OCI-LY3 (cell line): ENCODE measurements around the gene FAM53B.

Experiments used
- H2AFZ ChIP-seq: fragments of 200-600, 300-600 bp; shearing (Covaris generic); 2 replicates; pipeline ENCODE4 v1.6.0; 2014; ENCODE audit warnings: antibody characterized with exemption, low read depth, low read length
- H3K27ac ChIP-seq: fragments of 200-600, 300-600 bp; sonication (generic); 2 replicates; pipeline ENCODE4 v1.5.1; 2014; ENCODE audit warnings: mild to moderate bottlenecking, low read length, moderate library complexity, mixed read lengths
- H3K27me3 ChIP-seq: fragments of 200-600, 300-600 bp; sonication (generic); 2 replicates; pipeline ENCODE4 v1.6.1; 2014; ENCODE audit warnings: low read depth, low read length, mixed read lengths
- H3K36me3 ChIP-seq: fragments of 200-600, 300-600 bp; sonication (generic); replicated peaks from 2 replicates; pipeline ENCODE3; 2014; ENCODE audit warnings: low read depth, low read length, mixed read lengths
- H3K4me1 ChIP-seq: fragments of 300-600, 200-600 bp; sonication (generic); 2 replicates; pipeline ENCODE4 v1.6.1; 2014; ENCODE audit warnings: low read length, mixed read lengths
- H3K4me2 ChIP-seq: fragments of 200-600, 300-600 bp; sonication (generic); 2 replicates; pipeline ENCODE4 v1.6.1; 2014; ENCODE audit warnings: low read length, mixed read lengths
- H3K4me3 ChIP-seq: fragments of 300-600, 200-600 bp; sonication (generic); 2 replicates; pipeline ENCODE4 v1.5.1; 2014; ENCODE audit warnings: antibody characterized with exemption, mild to moderate bottlenecking, low read length, moderate library complexity
- H3K79me2 ChIP-seq: fragments of 300-600, 200-600 bp; shearing (Covaris generic); 2 replicates; pipeline ENCODE4 v1.6.1; 2014; ENCODE audit warnings: mild to moderate bottlenecking, low read length, mixed read lengths
- H3K9ac ChIP-seq: fragments of 300-600, 200-600 bp; shearing (Covaris generic); 2 replicates; pipeline ENCODE4 v1.6.0; 2014; ENCODE audit warnings: mild to moderate bottlenecking, low read length, moderate library complexity
- H3K9me3 ChIP-seq: fragments of 200-600, 300-600 bp; shearing (Covaris generic); 2 replicates; pipeline ENCODE4 v1.6.1; 2014; ENCODE audit warnings: low read length, mixed read lengths; ENCODE audit not compliant: insufficient read depth
- H4K20me1 ChIP-seq: fragments of 200-600, 300-600 bp; sonication (generic); 2 replicates; pipeline ENCODE4 v1.6.1; 2016; ENCODE audit warnings: low read length, mixed read lengths; ENCODE audit not compliant: insufficient read depth
- EZH2phosphoT487 ChIP-seq: fragments of 200-600 bp; shearing (Covaris generic); IDR thresholded peaks from 2 replicates; pipeline ENCODE4 v1.6.1; 2018; ENCODE audit warnings: antibody characterized with exemption, mixed run types, low read depth
- TF ChIP-seq, protein P1 (sequence below): fragments of 200-600, 300-600 bp; sonication (generic); IDR thresholded peaks from 2 replicates; pipeline ENCODE4 v1.5.1; 2014; ENCODE audit warnings: antibody characterized with exemption, low read length, low read depth

The FAM53B gene

DNA sequence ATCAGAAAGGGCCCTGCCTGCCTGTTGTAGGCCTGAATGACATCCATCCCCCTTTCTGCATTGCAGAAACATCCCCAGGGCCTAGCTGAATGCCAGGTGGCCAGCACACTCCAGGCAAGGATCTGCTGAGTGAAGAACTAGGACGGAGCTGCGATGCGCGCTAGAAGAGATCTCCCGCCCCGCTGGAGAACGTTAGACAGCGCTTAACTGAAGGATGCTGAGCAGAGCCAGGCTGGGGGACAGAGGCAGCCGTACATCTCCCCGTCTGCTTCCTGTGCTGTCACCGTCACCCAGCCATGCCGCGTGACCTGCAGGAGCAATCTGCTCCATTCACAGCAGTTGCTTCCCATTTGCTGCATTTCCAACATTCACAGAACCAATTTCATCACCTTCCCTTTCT, 73.3 kb downstream of the FAM53B start:
- H3K4me2 ChIP-seq = no peak overlapping the region
- no peak overlapping the region for H3K27ac ChIP-seq
- H3K4me3 ChIP-seq = no peak overlapping the region
- no peaks in the 10 kb centered on the region for H3K4me1 ChIP-seq
- no peaks in the 10 kb centered on the region for H3K9me3 ChIP-seq
- H3K27me3 ChIP-seq = no peaks in the 10 kb centered on the region
- peaks cover 87% of the 10 kb centered on the region for H4K20me1 ChIP-seq
- no peak overlapping the region for H2AFZ ChIP-seq
- H3K36me3 ChIP-seq = no peaks in the 10 kb centered on the region
- no peak for TF ChIP-seq EZH2phosphoT487
- TF ChIP-seq, protein P1, sequence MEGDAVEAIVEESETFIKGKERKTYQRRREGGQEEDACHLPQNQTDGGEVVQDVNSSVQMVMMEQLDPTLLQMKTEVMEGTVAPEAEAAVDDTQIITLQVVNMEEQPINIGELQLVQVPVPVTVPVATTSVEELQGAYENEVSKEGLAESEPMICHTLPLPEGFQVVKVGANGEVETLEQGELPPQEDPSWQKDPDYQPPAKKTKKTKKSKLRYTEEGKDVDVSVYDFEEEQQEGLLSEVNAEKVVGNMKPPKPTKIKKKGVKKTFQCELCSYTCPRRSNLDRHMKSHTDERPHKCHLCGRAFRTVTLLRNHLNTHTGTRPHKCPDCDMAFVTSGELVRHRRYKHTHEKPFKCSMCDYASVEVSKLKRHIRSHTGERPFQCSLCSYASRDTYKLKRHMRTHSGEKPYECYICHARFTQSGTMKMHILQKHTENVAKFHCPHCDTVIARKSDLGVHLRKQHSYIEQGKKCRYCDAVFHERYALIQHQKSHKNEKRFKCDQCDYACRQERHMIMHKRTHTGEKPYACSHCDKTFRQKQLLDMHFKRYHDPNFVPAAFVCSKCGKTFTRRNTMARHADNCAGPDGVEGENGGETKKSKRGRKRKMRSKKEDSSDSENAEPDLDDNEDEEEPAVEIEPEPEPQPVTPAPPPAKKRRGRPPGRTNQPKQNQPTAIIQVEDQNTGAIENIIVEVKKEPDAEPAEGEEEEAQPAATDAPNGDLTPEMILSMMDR = no peak
- H3K9ac ChIP-seq = no peak overlapping the region
- peaks cover 5% of the 10 kb centered on the region; the same call in 1 of the 2 replicates for H3K79me2 ChIP-seq

DNA sequence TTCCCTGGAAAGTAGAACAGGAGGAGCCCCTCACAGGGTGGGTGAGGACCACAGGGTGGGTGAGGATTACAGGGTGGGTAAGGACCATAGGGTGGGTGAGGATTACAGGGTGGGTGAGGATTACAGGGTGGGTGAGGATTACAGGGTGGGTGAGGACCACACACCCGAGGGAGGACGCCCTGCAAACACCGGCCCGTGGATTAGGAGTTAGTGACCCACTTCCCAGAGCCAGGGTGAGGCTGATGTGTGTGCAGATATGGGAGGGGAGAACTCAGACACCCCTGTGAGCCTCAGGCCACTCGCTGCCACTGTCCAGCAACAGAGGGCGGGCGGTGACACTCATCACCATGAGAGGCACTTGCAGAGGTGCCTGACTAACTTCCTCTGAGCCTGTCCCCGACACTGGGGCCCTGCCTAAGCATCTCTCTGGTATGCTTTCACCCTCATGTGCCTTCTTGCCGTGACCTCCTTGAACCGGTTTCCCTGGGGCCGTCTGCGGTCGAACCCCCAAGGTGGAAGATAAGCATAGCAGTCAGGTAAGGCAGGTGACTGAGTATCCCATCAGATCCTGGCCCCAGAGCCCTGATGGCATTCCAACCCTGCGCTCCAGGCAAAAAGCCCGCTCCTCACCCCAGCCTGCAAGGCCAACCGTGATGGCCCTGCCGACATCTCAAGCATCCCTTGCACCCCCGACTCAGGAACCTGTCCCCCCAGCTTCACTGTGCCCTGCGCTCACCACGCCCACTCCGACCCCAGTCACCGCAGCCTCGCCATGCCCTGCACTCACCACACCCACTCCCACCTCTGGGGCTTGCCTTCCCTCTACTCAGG, 74.1 kb downstream of the FAM53B start:
- Histone ChIP-seq H4K20me1 (peaks cover 88% of the 10 kb centered on the region), H3K27ac (no peak overlapping the region), H3K4me2 (no peak overlapping the region), H3K9me3 (no peaks in the 10 kb centered on the region), H3K27me3 (no peaks in the 10 kb centered on the region), H3K4me3 (no peak overlapping the region), H3K36me3 (no peaks in the 10 kb centered on the region), H3K79me2 (peaks cover 5% of the 10 kb centered on the region; the same call in 1 of the 2 replicates), H3K9ac (no peak overlapping the region), H2AFZ (no peak overlapping the region), H3K4me1 (no peaks in the 10 kb centered on the region)
- TF ChIP-seq, protein P1 = no peak

DNA sequence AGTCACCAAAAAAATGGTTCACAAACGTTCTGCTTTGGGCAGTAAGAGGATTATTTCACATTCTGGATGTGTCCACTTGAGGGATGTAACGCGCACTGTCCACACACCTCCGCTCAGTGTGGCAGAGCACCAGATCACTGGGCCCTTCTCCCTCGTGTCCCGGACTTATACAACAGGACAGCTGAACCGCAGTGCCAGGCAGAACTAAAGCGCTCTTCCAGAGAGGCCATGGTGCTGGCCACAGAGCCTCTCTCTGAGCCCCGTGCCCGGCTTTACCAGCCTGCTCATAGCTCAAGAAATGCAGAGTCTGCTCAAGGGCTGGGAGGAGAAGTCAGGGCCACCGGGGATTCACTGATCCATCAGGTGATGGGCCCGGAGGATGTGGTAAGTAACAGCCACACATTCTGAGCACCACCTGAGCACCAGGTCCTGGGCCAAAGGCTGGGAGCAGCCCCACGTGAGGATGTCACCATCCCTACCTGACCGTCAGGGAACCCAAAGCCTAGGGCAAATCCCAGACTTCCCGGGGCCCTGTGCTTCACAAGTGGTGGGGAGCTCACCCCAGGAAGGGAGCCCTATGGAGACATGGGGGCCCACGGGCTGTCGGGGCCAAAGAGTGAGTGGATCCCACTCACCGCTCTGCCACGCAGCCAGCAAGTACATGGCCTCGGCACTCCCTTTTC, 74.9 kb downstream of the FAM53B start:
- Histone ChIP-seq H3K27ac (no peak overlapping the region), H3K4me3 (no peak overlapping the region)
- TF ChIP-seq EZH2phosphoT487 = no peak
- TF ChIP-seq, protein P1 = no peak

DNA sequence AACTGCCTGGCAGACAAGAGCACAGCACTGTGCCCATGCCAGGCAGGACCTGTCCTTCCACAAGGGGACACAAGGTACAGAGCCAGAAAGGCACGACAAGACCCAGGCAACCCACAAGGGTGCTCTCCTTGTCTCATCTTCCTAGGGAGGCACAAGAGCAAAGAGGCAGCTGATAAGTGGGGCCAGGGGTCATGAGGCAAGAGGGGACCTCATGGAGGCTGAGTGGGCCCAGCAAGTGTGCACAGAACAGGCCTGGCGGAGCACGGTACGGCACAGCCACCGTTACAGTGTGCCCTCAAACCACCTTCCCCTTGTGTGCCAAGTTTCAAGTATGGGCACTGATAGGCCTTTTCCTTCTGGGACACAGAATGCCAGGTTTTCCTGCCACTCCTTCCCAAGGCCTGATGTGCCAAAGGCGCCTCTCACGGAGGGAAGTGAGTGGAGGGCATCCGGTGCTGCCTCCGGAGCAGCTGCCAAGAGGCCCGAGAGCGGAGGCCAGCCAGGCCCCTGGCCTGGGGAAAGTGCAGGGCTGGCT, 75.6 kb downstream of the FAM53B start:
- no peak for TF ChIP-seq EZH2phosphoT487
- TF ChIP-seq, protein P1 = no peak
- Histone ChIP-seq H3K27ac (no peak overlapping the region), H3K9me3 (no peaks in the 10 kb centered on the region), H4K20me1 (peaks cover 88% of the 10 kb centered on the region), H3K27me3 (no peaks in the 10 kb centered on the region), H3K36me3 (no peaks in the 10 kb centered on the region), H3K79me2 (peaks cover 5% of the 10 kb centered on the region; the same call in 1 of the 2 replicates), H3K4me3 (no peak overlapping the region), H3K4me2 (no peak overlapping the region), H2AFZ (no peak overlapping the region), H3K9ac (no peak overlapping the region), H3K4me1 (no peaks in the 10 kb centered on the region)

More for the DNA sequence above, 74.9 kb downstream of the FAM53B start:
- Histone ChIP-seq H3K36me3 (no peaks in the 10 kb centered on the region), H3K9me3 (no peaks in the 10 kb centered on the region), H3K4me2 (no peak overlapping the region), H4K20me1 (peaks cover 89% of the 10 kb centered on the region), H2AFZ (no peak overlapping the region), H3K9ac (no peak overlapping the region), H3K4me1 (no peaks in the 10 kb centered on the region), H3K27me3 (no peaks in the 10 kb centered on the region), H3K79me2 (peaks cover 5% of the 10 kb centered on the region; the same call in 1 of the 2 replicates)
